NK-92 (cell line): ENCODE data around the gene PVR.
"Not testable (repeated sequence)": the region's sequence is repeated elsewhere in the genome, so short reads cannot be mapped to it uniquely, and the experiment has no call there.

Experiments used
- DNase-seq: peaks from one replicate; lab custom pipeline; 2025; ENCODE audit not compliant: unreplicated experiment; lab: John Stamatoyannopoulos, UW

Gene PVR

DNA sequence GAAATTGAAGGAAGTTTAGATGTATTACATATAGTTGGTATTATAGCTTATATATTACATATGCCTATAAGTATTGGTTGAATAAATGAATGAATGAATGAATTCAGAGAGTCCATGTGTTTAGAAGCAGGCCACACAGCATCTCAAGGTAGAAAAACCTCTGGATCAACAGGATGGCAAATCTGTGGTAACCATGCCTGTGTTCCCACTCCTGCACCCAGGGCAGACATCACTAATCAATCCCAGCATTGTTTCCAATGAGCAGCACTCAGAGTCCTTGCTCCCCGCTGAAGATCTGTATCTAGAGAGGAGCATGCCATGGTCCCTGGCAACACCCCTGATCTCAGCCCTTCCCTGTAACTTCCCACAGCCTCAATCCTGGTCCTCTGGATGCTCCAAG lies 28.5 kb downstream of the PVR start:
- DNase-seq, result no peak

GRCh38 chr19:44673510-44673909 lies 29.8 kb downstream of the PVR start:
- no peak for DNase-seq

GRCh38 chr19:44675521-44675920 lies 31.8 kb downstream of the PVR start:
- DNase-seq, result no peak

GRCh38 chr19:44677019-44677811 lies 33.5 kb downstream of the PVR start:
- DNase-seq, result no peak

- DNase-seq, result no peak
These were observed 36.8 kb downstream of the PVR start for GRCh38 chr19:44680536-44680935.

DNA sequence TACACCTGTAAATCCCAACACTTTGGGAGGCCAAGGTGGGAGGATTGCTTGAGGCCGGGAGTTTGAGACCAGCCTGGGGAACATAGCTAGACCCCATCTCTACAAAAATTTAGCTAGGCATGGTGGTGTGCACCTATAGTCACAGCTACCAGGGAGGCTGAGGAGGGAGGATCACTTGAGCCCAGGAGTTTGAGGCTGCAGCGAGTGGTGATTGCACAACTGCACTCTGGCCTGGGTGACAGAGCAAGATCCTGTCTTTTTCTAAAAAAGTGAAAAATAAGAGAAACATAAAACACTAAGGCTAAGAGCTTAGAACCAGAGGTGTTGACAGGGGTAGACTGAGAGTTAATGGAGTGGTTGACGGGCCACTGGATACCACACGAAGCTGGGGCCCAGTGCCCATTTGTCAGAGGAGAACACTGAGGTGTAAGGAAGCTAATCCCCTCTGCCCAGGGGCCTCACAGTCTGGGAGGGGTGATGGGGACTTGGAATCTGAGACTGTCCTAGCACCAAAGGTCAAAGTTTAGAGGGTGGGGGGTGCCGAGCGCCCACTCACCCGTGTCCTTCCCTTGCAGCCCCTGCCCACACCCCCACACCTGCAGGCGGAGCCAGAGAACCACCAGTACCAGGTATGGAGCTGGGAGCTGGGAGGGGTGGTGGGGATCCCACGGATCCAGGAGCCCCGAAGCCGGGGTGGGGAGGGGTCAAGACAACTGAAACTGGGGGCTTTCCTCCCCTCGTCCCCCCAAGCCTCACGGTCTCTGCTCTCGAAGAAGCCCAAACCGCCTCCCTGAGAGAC lies 38.5 kb downstream of the PVR start:
- DNase-seq, result no peak

DNA sequence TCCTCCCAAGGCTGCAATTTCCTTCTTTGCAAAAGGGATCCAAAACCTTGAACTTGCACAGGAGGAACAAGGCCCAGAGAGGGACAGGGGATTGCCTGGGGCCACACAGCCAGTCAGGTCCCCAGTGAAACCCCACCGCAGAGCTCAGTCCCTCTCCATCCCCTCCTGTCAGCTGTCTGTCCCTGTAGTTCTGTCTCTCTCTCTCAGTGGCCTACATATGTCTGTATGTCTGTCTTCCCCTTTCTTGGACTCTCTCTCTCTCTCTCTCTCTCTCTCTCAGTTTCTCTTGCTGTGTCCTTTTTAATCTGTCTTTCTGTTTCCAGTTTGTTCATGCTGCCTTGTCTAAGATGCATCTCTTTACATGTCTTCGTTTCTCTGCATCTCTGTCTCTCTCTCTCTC lies 39.1 kb downstream of the PVR start:
- DNase-seq, result no peak

DNA sequence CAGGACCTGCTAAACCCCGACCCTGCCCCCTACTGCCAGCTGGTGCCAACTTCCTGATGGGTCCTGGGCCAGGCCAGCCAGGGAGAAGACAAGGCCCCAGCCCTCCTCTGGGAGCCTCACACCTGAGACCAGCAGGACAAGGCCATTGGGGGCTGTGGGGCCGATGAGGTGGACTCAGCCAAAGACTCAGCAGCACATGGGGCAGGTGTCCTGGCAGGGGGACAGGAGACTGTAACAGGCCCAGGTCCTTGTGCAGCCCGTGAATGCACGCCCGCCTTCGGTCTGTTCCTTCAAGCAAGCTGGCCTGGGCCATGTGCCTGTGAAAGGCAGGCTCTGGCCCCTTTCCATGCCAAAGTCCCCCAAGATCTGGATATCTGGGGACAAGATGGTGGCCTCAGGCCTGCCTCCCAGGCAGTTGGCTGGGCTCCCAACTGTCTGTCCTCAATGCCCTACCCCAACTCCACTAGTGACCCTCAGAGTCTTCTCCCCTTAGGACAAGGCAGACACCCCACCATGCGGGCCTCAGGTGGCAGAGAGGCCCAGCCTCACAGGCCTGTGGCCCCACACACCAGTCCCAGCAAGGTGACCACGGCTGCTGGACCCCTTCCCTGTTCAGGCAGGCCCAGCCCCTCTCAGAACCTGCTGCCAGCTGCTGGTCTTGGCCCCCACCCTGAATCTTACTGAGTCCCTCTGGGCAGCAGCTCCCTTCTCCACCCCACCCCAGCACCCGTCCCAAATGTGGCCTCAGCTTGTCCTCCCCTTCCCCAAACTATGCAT lies 39.9 kb downstream of the PVR start:
- DNase-seq, result no peak

GRCh38 chr19:44684396-44684795 lies 40.7 kb downstream of the PVR start:
- not testable (repeated sequence) for DNase-seq

DNA sequence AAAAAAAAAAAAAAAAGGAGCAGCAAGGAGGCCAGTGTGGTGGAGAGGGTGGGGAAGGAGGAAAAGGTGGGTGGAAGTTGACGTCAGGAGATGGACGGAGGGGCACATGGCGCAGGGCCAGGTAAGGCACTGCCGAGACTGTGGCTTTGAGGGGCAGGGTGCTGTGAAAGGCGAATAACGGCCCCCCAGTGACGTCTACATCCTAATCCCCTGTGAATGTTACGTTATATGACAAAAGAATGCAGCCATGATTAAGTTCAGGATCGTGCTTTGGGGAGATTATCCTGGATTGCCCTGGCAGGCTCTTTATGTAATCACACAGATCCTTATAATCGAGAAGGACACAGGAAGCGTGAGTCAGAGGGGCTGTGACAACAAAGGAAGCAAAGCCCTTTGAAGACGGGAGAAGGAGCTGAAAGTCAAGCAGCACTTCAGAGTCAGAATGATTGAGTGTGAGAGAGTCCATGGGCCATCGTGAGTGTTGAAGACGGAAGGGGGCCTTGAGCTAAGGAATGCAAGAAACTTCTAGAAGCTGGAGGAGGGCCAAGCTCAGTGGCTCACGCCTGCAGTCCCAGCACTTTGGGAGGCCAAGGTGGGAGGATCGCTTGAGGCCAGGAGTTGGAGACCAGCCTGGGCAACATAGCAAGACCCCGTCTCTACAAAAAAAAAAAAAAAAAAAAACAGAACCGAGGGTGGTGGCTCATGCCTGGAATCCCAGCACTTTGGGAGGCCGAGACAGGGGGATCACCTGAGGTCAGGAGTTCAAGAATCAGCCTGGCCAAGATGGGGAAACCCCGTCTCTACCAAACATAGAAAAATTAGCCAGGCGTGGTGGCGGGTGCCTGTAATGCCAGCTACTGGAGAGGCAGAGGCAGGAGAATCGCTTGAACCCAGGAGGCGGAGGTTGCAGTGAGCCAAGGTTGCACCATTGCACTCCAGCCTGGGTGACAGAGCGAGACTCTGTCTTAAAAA lies 41.5 kb downstream of the PVR start:
- DNase-seq, result no peak

DNA sequence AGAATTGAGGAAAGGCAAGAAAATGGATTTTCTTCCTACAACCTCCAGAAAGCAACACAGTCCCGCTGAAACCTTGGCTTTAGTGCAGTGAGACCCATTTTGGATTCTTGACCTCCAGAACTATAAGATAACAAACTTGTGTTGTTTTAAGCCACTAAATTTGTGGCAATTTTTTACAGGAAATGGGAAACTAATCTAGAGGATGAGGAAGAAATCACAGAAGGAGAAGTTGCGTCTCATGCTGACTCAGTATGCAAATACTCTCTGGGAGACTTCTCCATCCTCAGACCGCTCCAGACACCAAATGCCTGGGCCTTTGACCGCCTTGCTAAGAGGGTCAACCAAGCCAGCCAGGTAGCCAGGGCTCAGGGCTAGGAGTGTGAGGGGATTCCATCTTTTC lies 42.2 kb downstream of the PVR start:
- no peak for DNase-seq

DNA sequence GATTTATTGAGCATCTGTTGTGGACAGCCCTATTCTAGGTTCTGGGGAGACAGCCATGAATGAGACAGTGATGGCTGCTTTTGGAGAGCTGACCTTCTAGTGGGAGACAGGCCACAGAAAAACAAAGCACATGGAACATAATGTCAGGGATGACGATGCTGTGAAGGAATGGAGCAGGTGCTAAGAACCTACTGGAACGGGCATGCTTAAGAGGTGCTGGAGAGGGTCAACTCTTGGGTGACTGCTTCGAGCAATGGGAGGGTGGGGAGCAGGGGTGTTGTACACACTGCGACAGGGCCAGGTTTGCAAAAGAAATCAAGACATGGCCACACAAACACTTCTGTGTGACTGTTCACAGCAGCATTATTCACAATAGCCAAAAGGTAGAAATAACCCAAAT lies 43.2 kb downstream of the PVR start:
- DNase-seq, result no peak

- DNase-seq, result no peak
These were observed 44.2 kb downstream of the PVR start for GRCh38 chr19:44687888-44688287.

- no peak for DNase-seq
These were observed 45.8 kb downstream of the PVR start for GRCh38 chr19:44689290-44690130.

DNA sequence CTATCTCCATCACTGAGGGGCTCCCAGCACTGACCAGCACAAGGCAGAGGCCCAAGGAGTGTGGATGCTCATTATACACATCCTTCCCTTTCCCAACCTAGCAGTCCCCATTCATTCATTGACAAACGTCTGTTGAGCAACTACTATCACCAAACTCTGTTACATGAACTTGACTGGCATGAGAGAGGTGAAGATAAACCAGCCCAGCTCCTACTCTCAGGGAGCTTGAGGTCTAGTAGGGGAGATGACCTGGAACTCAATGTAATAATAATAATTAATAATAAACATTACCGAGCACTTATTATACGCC lies 46.4 kb downstream of the PVR start:
- DNase-seq, result no peak

GRCh38 chr19:44692379-44692721 lies 48.6 kb downstream of the PVR start:
- no peak for DNase-seq

GRCh38 chr19:44694184-44694579 lies 50.5 kb downstream of the PVR start:
- no peak for DNase-seq

DNA sequence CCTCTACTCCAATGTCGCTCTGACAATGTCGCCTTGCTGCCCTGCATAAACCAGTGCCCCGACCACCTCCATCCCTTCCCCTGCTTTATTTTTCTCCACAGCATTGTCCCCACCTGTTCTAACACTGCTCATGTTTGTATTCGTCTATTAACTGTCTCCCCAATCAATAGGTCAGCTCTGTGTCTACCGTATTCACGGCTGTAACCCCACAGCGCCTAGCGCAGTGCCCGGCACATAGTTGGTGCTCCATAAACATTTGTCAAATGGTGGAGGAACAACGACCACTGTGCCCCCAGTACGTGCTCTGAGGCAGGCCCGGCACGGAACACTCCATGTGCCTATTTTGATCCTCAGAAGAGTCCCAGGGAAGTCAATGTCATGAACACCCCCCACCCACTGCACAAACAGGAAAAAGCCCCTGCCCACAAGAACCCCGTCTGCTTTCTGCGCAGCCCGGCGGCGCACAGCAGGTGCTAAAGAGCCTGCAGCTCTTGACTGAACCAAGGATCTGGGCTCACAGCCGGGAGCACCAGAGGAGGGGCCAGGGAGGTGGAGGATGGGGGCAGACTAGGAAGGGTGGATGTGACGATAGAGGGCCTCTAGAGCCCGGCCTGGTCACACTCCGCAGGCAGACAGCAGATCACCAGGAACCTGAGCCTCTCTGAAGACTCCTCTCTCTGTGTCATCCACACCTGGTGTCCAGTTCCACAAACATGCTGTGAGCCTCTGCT lies 53.4 kb downstream of the PVR start:
- DNase-seq, result no peak

- no peak for DNase-seq
These were observed 53.9 kb downstream of the PVR start for GRCh38 chr19:44697670-44698034.
